ENCODE data around the gene AGBL4. TPM values are rescaled to one million over a fixed set of nuclear protein-coding genes. Genes with fewer than 3 reads are reported as not detected.

AGBL4 gene
- total RNA-seq, 6 experiments from 2014 or later, result 0.06 to 1.8 (median 0.93) TPM

- 83% methylated on average over 2 of the region's 2 CpGs for WGBS (ENCODE audit: insufficient coverage, low coverage, low lambda C conversion rate, missing lambda C conversion rate)
- no peaks in the 10 kb centered on the region for H3K36me3 ChIP-seq
- TF ChIP-seq, protein P1, sequence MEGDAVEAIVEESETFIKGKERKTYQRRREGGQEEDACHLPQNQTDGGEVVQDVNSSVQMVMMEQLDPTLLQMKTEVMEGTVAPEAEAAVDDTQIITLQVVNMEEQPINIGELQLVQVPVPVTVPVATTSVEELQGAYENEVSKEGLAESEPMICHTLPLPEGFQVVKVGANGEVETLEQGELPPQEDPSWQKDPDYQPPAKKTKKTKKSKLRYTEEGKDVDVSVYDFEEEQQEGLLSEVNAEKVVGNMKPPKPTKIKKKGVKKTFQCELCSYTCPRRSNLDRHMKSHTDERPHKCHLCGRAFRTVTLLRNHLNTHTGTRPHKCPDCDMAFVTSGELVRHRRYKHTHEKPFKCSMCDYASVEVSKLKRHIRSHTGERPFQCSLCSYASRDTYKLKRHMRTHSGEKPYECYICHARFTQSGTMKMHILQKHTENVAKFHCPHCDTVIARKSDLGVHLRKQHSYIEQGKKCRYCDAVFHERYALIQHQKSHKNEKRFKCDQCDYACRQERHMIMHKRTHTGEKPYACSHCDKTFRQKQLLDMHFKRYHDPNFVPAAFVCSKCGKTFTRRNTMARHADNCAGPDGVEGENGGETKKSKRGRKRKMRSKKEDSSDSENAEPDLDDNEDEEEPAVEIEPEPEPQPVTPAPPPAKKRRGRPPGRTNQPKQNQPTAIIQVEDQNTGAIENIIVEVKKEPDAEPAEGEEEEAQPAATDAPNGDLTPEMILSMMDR (IDR thresholded peaks at IDR 0.05), result no peak
- TF ChIP-seq POLR2A (IDR thresholded peaks at IDR 0.05), result no peak
- no peaks in the 10 kb centered on the region for H3K4me1 ChIP-seq
- intact Hi-C loops (cut with DNase I), result loop anchor here in 1 of 2 donors (5.0 kb wide), 1 partner anchor 131 kb away; no protein-coding TSS in a partner anchor
- no peaks in the 10 kb centered on the region for H3K27me3 ChIP-seq
- H3K27ac ChIP-seq, result no peak overlapping the region
- DNase-seq (no peak), ATAC-seq (no peak)
- H3K9me3 ChIP-seq, result no peaks in the 10 kb centered on the region
- H3K4me3 ChIP-seq, result no peak overlapping the region
These were observed 1457.3 kb downstream of the AGBL4 start for GRCh38 chr1:48566492-48566891.

GRCh38 chr1:48563021-48563420 lies 1460.7 kb downstream of the AGBL4 start:
- Histone ChIP-seq H3K4me3 (no peak overlapping the region), H3K27me3 (no peaks in the 10 kb centered on the region), H3K4me1 (no peaks in the 10 kb centered on the region), H3K27ac (no peak overlapping the region), H3K9me3 (no peaks in the 10 kb centered on the region), H3K36me3 (no peaks in the 10 kb centered on the region)
- WGBS (ENCODE audit: insufficient coverage, low coverage, low lambda C conversion rate, missing lambda C conversion rate), result 57% methylated on average over 1 of the region's 1 CpG
- DNase-seq (no peak), ATAC-seq (no peak)
- TF ChIP-seq, protein P1 (IDR thresholded peaks at IDR 0.05), result no peak
- TF ChIP-seq POLR2A (IDR thresholded peaks at IDR 0.05), result no peak
- intact Hi-C loops (cut with DNase I), result no loop called here

DNA sequence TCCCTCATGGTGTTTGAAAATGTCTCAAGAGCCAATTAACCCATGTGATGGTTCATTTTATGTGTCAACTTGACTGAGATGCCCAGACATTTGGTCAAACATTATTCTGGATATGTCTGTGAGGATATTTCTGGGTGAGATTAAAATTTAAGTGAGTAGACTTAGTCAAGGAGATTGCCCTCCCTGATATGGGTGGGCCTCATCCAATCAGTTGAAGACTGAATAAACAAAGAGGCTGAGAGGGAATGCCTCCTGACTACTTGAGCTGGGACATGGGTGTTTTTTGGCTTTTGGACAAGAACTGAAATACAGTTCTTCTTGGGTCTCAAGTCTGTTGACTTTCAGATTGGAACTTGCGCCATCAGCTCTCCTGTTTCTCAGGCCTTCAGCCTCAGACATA lies 1462.3 kb downstream of the AGBL4 start:
- ATAC-seq, result no peak
- no peaks in the 10 kb centered on the region for H3K4me1 ChIP-seq
- no peak overlapping the region for H3K27ac ChIP-seq
- no peaks in the 10 kb centered on the region for H3K36me3 ChIP-seq
- intact Hi-C loops (cut with DNase I), result no loop called here
- 92% methylated on average over 1 of the region's 1 CpG for WGBS (ENCODE audit: insufficient coverage, low coverage, low lambda C conversion rate, missing lambda C conversion rate)
- H3K27me3 ChIP-seq, result no peaks in the 10 kb centered on the region
- H3K4me3 ChIP-seq, result no peak overlapping the region
- H3K9me3 ChIP-seq, result no peaks in the 10 kb centered on the region
- no peak for DNase-seq
- no peak for TF ChIP-seq POLR2A (IDR thresholded peaks at IDR 0.05)
- TF ChIP-seq, protein P1 (IDR thresholded peaks at IDR 0.05), result no peak

- ATAC-seq (no peak), DNase-seq (no peak)
- Histone ChIP-seq H3K4me1 (no peaks in the 10 kb centered on the region), H3K27ac (no peak overlapping the region), H3K27me3 (no peaks in the 10 kb centered on the region), H3K4me3 (no peak overlapping the region), H3K36me3 (no peaks in the 10 kb centered on the region), H3K9me3 (no peaks in the 10 kb centered on the region)
- TF ChIP-seq, protein P1 (IDR thresholded peaks at IDR 0.05), result no peak
- TF ChIP-seq POLR2A (IDR thresholded peaks at IDR 0.05), result no peak
- intact Hi-C loops (cut with DNase I), result no loop called here
These were observed 1463.2 kb downstream of the AGBL4 start for GRCh38 chr1:48560577-48560976.

DNA sequence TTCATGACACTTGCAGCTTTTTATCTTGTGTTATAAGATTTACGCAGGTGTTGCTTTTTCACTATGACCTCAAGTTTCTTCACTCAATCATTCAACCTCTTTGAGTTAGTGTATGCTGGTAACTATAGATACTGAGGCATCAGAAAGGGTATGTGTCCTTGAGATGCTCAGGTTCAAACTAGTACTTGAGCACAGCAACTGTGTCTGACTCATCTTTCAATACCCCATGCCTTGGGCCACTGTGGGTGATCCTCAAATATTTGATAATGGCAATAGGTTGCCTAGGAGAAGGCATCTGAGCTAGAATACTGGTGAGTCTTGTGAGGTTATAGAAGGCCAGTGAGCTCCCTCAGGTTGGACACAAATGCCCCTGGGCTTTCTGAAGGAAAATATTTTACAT lies 1463.6 kb downstream of the AGBL4 start:
- no peak for ATAC-seq
- 92% methylated on average over 1 of the region's 1 CpG for WGBS (ENCODE audit: insufficient coverage, low coverage, low lambda C conversion rate, missing lambda C conversion rate)
- Histone ChIP-seq H3K4me3 (no peak overlapping the region), H3K27ac (no peak overlapping the region), H3K27me3 (no peaks in the 10 kb centered on the region), H3K36me3 (no peaks in the 10 kb centered on the region), H3K4me1 (no peaks in the 10 kb centered on the region), H3K9me3 (no peaks in the 10 kb centered on the region)
- intact Hi-C loops (cut with DNase I), result no loop called here
- no peak for TF ChIP-seq POLR2A (IDR thresholded peaks at IDR 0.05)
- TF ChIP-seq, protein P1 (IDR thresholded peaks at IDR 0.05), result no peak
- DNase-seq, result no peak
